Stimulated activated CD8-positive, alpha-beta memory T cell treated with anti-CD3 and anti-CD28 coated beads, Interleukin-4, amount 100 ng/mL, for 24 hours (primary cell): ENCODE data around the gene DESI1.
"Not testable (repeated sequence)": the region's sequence is repeated elsewhere in the genome, so short reads cannot be mapped to it uniquely, and the experiment has no call there.

Source experiments
- DNase-seq: peaks from one replicate; pipeline ENCODE4 v3.0.0-alpha.2; 2020; ENCODE audit warnings: low read depth

The DESI1 gene

GRCh38 chr22:41585898-41586297 lies 34.9 kb downstream of the DESI1 start:
- no peak for DNase-seq

GRCh38 chr22:41584881-41585280 lies 36.0 kb downstream of the DESI1 start:
- no peak for DNase-seq

- DNase-seq: no peak
Measured at GRCh38 chr22:41582694-41583093, 38.1 kb downstream of the DESI1 start.

- no peak for DNase-seq
Measured at GRCh38 chr22:41579997-41580355, 40.9 kb downstream of the DESI1 start.

- DNase-seq: no peak
Measured at GRCh38 chr22:41579297-41579996, 41.4 kb downstream of the DESI1 start.

- no peak for DNase-seq
Measured at GRCh38 chr22:41578818-41579217, 42.0 kb downstream of the DESI1 start.

GRCh38 chr22:41578114-41578513 lies 42.7 kb downstream of the DESI1 start:
- no peak for DNase-seq

- DNase-seq: no peak
Measured at GRCh38 chr22:41576877-41577276, 44.0 kb downstream of the DESI1 start.

- no peak for DNase-seq
Measured at GRCh38 chr22:41575533-41575932, 45.3 kb downstream of the DESI1 start.

- DNase-seq: no peak
Measured at GRCh38 chr22:41574847-41575381, 45.9 kb downstream of the DESI1 start.

GRCh38 chr22:41573677-41574076 lies 47.2 kb downstream of the DESI1 start:
- DNase-seq: no peak

GRCh38 chr22:41572305-41572704 lies 48.5 kb downstream of the DESI1 start:
- not testable (repeated sequence) for DNase-seq

- no peak for DNase-seq
Measured at GRCh38 chr22:41571786-41572185, 49.1 kb downstream of the DESI1 start.

GRCh38 chr22:41570221-41570620 lies 50.6 kb downstream of the DESI1 start:
- DNase-seq: no peak

GRCh38 chr22:41568811-41569210 lies 52.0 kb downstream of the DESI1 start:
- DNase-seq: no peak

GRCh38 chr22:41567512-41567768 lies 53.4 kb downstream of the DESI1 start:
- no peak for DNase-seq

GRCh38 chr22:41565403-41566054 lies 55.3 kb downstream of the DESI1 start:
- DNase-seq: no peak

GRCh38 chr22:41564563-41564962 lies 56.3 kb downstream of the DESI1 start:
- no peak for DNase-seq

- DNase-seq: no peak
Measured at GRCh38 chr22:41563051-41563711, 57.7 kb downstream of the DESI1 start.

GRCh38 chr22:41562461-41562860 lies 58.4 kb downstream of the DESI1 start:
- no peak for DNase-seq

- DNase-seq: no peak
Measured at GRCh38 chr22:41561788-41562187, 59.1 kb downstream of the DESI1 start.

GRCh38 chr22:41561335-41561734 lies 59.5 kb downstream of the DESI1 start:
- DNase-seq: no peak

GRCh38 chr22:41560095-41560471 lies 60.8 kb downstream of the DESI1 start:
- no peak for DNase-seq

- DNase-seq: not testable (repeated sequence)
Measured at GRCh38 chr22:41558241-41558630, 62.6 kb downstream of the DESI1 start.
